NCI-H187 (cell line): Measurements from ENCODE around the gene FAT2.

Experiments
- DNase-seq, 2 experiments: peaks; one replicate each; lab custom pipeline; 2025; lab: John Stamatoyannopoulos, UW

The FAT2 gene

GRCh38 chr5:151591144-151591819 is at the start of gene FAT2:
TSS of gene FAT2 (minus strand) at chr5:151591331. CDS start at chr5:151568931, 22,400 bp downstream.
- DNase-seq, result no peak

GRCh38 chr5:151638619-151639018 is 47.5 kb upstream of the FAT2 start:
- DNase-seq, result no peak

GRCh38 chr5:151637676-151638075 is 46.5 kb upstream of the FAT2 start:
- DNase-seq, result no peak

- no peak for DNase-seq
Measured at GRCh38 chr5:151633892-151634291, 42.8 kb upstream of the FAT2 start.

DNA sequence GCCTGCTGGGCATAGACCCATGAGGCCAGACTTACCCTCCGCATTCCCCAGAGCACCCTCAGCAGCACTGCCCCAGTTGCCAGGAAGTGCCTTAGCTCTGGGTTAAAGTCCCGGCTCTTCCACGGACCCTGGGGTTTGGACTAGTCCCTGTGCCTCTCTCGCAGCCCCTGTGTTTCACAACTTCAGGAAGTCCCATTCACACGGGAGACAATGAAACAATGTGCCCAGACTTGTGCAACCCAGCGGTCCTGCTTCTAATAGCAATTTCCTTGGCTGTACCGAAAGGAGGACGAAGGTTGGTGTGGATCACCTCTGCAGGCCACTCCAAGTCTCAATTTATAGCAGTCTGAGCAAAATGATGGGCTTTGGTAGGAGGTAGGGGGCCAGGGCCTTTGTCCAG is 41.8 kb upstream of the FAT2 start:
- no peak for DNase-seq

DNA sequence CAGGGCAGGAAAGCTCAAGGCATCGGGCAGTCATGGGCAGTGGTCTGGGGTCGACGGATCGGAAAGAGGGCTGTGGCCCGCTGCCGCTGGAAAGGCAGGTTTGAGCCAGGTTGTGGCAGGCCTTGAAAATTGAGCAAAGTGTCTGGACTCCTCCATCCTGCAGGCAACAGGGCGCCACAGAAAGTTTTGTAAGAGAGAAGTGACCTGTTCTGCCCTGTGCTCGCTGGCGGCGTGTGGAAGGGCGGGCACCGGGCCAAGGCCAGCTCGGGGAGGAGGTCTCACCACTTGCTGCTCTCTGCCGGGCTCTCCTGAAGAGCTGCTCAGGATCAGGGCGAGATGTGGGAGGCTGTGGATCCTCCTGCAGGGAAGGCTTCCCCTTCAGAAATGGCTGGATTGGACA is 41.4 kb upstream of the FAT2 start:
- DNase-seq, result no peak

DNA sequence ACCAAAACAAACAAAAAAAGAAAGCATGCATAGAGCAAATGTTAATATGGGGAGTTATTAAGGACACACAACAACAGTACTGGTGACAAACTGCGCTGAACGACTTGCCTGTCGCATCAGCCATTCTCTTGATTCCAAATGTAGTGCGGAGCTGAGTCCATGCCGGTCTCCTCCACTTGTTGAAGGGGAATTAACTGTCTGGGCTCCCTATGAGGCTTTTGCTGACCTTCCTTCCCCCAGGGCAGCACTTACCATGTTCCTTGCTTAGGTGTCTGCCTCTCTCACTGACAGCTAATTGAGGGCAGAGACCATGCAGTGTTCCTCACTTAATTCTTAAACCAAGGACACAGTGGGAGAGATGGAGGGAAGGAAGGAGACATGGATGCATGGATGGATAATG is 40.8 kb upstream of the FAT2 start:
- DNase-seq, result no peak

- DNase-seq, result no peak
Measured at GRCh38 chr5:151630088-151630487, 39.0 kb upstream of the FAT2 start.

- no peak for DNase-seq
Measured at GRCh38 chr5:151628112-151628823, 37.1 kb upstream of the FAT2 start.

DNA sequence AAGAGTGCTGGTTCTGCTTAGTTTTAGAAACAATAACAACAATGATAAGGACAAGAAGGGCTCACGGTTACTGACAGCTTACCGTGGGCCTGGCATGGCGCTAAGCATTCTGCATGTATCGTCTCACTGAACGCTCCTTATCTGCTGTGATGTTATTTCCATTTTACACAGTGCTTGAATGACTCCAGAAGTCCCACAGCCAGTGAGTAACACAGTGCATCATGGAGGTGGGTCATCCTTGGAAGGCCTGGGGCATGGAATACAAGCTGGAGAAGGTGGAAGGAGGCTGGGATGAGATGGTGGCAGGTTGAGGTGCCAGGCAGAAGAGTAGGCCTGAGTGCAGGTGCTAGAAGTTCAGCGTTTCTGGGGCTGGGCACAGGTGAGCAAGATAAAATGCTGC is 36.5 kb upstream of the FAT2 start:
- no peak for DNase-seq

GRCh38 chr5:151625285-151625684 is 34.2 kb upstream of the FAT2 start:
- no peak for DNase-seq

DNA sequence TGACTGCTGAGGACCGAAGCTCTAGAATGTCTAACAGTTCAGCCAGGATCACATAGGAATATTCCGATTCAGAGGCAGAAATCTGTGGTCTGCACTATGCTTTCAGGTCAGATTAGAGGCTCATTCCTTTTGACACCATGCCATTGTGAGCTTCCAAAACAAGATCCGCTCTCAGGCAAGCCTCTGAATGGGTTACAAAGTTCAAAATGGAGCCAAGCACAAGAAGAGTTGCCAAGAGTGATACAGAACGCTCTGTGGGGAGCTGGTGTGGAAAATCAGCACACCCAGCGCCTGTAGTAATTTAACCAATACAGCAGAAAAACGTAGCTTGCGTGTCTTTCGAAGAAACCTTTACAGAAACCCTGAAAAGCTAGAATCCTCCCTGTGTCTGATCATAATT is 33.3 kb upstream of the FAT2 start:
- no peak for DNase-seq

DNA sequence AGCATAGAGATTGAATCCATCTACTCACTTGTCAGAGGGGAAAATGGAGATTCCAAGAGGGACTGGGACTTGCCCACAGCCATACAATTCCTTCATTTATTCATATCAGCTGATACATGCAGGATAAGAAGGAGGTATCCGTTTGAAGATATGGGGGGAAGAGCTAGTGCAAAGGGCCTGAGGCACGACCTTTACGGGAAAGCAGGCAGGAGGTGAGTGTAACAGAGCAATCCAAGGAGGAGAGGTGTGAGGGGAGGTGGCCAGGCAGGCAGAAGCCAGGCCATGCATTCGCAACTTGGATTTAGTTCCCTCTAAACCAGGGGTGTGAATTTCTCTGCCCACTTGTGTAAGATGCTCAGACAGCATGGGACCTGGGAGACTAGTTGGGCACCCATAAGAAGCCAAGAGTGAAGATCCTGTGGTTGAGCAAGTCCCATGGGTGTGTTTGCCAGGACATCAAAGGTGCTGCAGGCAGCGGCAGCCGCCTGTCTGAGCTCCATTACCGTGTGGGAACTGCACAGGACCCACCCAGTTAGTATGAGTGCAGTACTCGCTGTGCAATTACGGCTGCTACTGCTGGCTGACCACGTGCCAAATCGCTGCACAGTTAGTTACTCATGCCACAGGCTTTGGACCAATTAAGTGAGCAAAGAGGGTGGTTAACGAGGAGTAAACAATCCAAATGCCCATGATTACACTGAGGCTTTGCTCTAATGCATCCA is 31.4 kb upstream of the FAT2 start:
- DNase-seq, result no peak

DNA sequence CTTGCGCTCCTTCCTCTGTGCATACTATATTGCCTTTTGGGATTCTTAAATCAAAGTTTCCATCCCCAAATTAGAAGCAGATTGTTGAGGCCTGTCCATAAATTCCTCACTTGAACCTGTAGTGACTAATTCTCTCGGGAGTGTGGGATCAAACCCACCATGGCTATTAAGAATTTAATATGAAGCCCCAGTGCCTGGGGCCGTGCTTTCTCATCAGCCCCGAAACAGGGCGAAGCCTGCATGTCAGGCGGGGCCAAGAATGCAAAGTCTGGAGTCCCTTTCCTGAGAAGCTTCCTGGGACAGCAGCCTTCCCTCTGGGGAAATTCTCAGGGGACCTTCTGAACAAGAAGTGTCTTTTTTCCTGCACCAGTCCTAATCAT is 29.3 kb upstream of the FAT2 start:
- no peak for DNase-seq

- DNase-seq, result no peak
Measured at GRCh38 chr5:151619812-151620460, 28.8 kb upstream of the FAT2 start.

DNA sequence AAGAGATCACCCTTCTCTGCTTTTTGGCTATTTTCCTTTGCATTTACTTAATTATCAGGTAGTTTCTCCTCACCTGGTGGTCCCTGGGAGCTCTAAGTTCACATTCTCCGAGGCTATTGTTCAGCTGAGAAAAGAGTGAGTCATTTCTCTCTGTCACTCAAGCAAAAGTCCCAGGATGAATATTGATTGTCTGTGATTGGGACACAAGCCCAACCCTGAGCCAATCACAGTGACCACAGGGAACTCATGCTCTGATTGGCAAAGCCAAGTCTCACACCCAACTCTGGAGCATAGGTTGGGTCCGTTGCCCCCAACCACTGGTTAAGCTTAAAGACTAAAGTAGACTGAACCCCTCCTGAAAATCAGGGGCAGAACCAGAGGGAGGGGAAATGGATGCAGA is 27.8 kb upstream of the FAT2 start:
- DNase-seq, result no peak

GRCh38 chr5:151617841-151618710 is 26.9 kb upstream of the FAT2 start:
- DNase-seq, result no peak

DNA sequence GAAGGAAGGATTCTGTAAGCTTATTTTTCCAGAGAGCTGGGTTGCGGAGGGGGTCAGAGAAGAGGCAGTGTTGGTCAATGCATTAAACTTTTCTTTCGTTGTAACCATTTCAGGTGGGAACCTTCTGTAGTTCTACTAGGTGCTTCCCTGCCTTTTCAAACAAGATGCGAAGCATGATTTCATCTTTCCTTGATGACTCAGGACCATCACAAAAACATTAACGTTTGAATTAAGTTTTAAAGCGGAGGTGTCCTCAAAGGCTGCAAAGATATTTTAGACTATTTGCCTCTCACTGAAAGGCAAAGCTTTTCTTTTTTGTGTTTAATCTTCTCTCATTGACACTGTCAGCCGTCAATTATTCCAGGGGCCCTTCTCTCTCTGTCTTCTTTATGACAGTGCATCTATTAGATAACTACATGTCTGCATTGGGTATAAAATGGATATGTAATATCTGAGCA is 26.3 kb upstream of the FAT2 start:
- DNase-seq, result no peak

DNA sequence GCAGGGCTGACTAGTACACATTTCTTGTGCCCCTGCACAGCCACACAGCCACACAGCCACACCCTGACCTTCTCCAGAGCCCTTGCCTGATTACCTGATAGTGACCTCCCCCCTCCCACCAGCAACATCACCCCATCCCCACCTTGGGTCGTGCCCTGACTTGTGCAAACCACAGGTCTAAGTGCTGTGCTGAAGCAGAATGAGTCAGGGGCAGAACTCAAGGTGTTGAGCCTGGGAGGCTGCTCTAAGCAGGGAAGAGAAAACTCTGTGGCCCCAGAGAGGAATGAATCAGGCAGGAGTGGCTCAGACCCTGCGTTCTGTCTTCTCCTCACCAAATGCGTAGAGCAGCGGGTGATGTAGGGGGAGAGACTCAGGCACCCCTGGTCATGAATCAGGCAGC is 24.3 kb upstream of the FAT2 start:
- no peak for DNase-seq

DNA sequence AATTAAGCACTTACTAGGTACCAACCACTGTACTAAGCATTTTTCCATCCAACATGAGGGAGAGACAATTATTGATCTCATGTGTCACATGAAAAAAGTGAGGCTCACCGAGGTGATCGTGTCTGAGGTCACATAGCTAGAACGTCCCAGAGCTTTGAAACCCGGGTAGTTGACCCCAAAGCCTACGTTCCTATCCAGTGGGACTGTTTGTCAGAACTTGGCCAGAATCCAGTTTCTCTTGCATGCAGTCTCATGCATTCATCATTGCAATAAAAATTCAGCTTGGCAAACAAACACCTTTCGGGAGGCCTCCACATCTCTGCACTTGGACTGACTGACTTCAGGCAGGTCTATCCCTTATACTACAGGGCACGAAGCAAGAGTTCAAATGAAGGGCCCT is 23.4 kb upstream of the FAT2 start:
- no peak for DNase-seq

DNA sequence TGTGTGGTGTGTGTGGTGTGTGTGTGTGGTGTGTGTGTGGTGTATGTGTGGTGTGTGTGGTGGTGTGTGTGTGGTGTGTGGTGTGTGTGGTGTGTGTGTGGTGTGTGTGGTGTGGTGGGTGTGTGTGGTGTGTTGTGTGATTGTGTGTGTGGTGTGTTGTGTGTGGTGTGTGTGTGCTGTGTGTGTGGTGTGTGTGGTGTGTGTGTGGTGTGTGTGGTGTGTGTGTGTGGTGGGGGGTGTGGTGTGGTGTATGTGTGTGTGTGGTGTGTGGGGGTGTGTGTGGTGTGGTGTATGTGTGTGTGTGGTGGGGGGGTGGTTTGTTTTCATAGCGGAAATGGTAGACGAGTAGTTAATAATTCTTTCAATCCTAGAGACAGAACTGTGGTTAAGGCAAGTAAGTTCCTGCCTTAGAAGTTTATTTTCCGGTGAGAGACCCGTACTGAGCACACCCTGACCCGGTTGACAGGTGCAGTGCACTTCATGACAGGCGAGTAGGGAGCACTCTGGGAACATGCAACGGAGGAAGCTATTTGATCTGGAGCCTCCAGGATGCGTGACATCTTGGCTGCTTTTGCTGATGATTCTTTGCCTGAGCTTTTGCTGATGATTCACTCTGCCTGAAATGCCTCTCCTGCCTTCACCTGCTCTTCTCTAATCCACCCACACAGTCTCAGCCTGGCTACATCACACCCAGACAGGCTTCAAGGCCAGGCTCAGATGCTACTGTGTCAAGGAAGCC is 21.7 kb upstream of the FAT2 start:
- DNase-seq, result no peak
